ENCODE results near the gene SAA2. TPM values are rescaled to one million over a fixed set of nuclear protein-coding genes. Genes with fewer than 3 reads are reported as not detected.
"Not testable (repeated sequence)": the region's sequence is repeated elsewhere in the genome, so short reads cannot be mapped to it uniquely, and the experiment has no call there.

SAA2 gene
- total RNA-seq (2014; rRNA removed; shearing (Covaris generic)): 0.47 and 3.3 TPM in 2 replicates

DNA sequence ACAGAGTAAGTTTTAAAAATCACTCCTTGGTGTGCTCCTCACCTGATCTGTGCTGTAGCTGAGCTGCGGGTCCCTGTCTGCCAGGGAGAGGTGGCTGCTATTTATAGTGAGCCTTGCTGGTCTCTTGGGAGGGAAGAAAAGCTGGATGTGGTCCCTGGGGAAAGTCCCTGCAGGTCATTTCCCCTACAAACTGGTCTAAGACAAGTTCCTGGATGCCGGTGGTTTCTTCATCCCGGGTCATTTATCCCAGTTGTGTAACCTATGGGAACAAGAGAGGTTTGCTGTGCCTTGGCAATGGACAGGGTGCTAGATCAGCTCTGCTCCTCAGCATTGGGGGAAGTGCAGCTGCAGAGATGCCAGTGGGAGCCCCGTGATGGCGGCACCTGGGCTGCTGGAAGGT lies at the start of gene SAA2:
TSS of gene SAA2 (minus strand) at position 108 of the 400 bp plus-strand sequence. CDS start 657 bp downstream, outside the sequence.
- DNase-seq (ENCODE audit: low read depth): peak; percentile 54

DNA sequence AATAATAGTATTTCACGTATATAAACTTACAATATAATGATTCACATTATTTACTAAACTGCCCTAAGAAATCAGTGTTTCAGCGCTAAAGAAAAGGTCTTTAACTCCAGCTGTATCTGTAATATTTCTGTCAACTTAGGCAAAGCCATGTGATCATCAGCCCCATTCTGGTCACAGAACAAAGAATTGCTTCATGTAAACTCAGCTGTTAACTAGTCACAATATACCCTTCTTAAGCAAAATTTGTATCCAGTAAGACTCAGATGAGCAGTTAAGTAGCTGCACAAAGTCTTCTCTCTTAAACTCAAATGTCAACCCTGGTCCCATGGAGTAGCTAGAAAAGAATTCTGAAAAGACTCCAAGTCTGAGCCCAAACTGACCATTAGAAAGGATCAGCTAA lies 46.8 kb upstream of the SAA2 start:
- no peak for DNase-seq (ENCODE audit: low read depth)

- DNase-seq (ENCODE audit: low read depth): no peak
Observed at GRCh38 chr11:18294862-18295261, 46.4 kb upstream of the SAA2 start.

- DNase-seq (ENCODE audit: low read depth): no peak
Observed at GRCh38 chr11:18288911-18289310, 40.4 kb upstream of the SAA2 start.

DNA sequence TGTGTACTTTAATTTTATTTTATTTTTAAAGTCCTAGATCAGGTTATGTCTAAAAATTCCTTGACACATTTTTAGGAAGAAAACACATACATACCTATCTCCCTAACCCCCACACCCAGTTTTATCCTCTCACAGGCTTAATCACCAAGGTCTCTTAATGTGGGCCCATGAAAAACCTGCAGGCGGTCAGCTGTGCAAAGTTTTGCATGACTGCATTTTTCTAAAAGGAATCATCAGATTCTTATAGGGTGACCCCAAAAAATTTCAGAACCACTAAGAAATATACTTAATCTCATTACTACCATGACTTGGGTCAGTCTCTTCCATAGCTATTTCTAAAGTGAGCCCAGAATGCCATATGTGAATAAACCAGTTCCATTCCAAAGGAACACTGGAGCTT lies 37.4 kb upstream of the SAA2 start:
- DNase-seq (ENCODE audit: low read depth): peak; percentile 28

DNA sequence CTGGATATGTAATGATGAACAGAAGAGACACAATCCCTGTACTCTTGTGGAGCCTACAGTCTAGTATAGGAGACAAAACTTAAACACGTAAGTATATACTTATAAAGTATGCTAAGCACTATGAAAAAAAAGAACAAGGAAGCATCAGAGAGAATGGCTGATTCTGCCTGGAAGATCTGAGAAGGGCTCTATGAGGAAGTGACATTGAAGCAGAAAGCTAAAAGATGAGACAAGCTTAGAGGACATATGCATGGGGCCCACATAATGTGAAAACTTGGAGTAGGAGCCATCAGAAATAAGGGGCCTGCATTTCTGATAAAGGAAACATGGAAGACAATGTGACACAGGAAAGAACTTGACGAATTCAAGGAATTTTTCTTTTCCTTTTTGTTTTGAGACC lies 34.2 kb upstream of the SAA2 start:
- no peak for DNase-seq (ENCODE audit: low read depth)

GRCh38 chr11:18280438-18281045 lies 32.1 kb upstream of the SAA2 start:
- DNase-seq (ENCODE audit: low read depth): no peak

GRCh38 chr11:18277565-18278271 lies 29.2 kb upstream of the SAA2 start:
- DNase-seq (ENCODE audit: low read depth): no peak

DNA sequence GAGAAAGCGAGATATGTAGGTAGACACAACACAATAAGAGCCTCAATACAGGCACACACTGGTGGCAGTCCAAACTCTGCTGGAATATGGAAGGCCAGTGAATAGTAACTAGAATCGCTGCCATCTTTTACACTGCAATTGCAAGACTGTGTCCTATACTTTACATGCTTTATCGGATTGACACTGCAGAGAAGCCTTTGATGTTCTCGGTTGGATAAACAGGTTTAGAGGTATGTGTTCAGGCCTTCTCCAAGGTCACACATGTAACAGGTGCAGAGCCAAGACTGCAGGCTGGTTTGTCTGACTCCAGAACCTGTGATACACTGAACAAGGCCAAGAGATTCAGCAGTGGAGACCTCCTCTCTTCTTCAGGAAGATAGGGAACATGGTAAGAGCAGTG lies 22.7 kb upstream of the SAA2 start:
- no peak for DNase-seq (ENCODE audit: low read depth)

DNA sequence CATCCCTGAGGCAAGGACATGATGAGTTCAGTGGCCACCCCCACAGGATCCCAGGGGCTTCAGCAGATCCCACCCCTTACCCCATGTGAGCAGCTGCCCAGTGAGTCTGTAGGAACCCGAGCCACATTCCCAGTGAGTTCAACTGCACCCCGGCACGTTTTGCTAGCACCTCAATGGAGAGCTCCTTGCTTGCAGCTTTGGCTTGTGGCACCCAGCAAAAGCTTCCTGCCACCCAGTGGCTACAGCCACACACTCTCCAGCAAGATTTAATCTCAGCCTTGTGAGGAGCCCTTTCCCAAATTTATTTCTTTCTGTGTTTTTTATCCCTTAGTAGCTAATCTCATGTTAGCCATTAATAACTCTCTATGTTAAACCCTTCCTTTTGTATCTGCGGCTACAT lies 21.6 kb upstream of the SAA2 start:
- no peak for DNase-seq (ENCODE audit: low read depth)

DNA sequence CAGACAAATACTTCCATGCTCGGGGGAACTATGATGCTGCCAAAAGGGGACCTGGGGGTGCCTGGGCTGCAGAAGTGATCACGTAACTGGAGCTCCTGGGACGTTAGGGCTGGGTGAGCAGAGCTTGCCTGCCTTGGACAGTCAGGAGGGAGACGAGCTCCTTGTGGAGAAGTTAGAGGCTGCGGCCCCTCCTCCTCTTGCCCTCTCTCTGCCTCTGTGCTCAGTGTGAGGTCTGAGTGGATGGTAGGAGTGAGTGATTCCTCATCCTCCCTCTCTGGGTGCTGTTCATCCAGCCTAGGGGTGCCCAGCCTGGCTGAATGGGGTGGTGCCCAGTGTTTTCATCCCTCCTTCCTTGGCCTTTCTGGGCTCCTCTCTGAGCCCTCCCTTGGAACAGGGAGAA lies 20.8 kb upstream of the SAA2 start:
- DNase-seq (ENCODE audit: low read depth): not testable (repeated sequence)

DNA sequence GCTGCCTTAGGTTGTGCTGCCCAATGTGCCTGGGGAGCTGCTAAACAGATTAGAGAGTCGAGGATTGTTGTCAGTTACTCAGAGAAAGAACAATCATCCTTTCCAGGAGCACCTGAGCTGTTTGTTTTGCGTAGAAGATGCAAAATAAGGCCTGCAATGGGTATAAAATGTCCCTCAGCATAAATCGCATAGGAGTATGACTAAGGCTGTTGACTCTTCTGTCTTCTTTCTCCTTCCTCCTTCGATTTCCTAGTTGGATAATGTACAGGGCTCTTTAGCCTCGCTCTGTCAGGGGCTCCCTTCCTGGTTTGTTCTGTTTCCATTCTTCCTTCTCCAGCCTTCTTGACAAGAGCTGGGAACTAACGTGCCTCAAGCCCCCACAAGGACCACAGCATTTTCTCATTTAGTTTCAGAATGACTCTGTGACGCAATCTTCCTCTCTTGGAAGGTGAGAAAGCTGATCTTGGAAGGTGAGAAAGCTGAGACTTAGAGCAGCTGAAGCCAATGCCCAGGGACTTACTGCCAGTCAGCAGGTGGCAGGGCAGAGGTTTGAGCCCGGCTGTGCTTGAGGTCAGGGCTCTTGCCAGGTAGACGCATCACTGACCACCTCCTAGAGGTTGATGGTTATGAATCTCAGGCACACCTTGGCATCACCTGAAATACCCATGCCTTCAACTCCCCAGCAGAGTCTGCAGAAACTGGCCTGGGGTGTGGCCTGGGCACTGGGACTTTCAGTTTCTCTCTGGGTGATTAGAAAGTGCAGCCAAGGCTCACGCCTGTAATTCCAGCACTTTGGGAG lies 19.1 kb upstream of the SAA2 start:
- DNase-seq (ENCODE audit: low read depth): not testable (repeated sequence)

DNA sequence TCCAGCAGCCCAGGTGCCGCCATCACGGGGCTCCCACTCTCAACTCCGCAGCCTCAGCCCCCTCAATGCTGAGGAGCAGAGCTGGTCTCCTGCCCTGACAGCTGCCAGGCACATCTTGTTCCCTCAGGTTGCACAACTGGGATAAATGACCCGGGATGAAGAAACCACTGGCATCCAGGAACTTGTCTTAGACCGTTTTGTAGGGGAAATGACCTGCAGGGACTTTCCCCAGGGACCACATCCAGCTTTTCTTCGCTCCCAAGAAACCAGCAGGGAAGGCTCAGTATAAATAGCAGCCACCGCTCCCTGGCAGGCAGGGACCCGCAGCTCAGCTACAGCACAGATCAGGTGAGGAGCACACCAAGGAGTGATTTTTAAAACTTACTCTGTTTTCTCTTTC lies 17.5 kb upstream of the SAA2 start, which contains the start of gene SAA1:
TSS of gene SAA1 (plus strand) at position 316 of the 400 bp plus-strand sequence. CDS start 624 bp downstream, outside the sequence.
- DNase-seq (ENCODE audit: low read depth): peak; percentile 41

DNA sequence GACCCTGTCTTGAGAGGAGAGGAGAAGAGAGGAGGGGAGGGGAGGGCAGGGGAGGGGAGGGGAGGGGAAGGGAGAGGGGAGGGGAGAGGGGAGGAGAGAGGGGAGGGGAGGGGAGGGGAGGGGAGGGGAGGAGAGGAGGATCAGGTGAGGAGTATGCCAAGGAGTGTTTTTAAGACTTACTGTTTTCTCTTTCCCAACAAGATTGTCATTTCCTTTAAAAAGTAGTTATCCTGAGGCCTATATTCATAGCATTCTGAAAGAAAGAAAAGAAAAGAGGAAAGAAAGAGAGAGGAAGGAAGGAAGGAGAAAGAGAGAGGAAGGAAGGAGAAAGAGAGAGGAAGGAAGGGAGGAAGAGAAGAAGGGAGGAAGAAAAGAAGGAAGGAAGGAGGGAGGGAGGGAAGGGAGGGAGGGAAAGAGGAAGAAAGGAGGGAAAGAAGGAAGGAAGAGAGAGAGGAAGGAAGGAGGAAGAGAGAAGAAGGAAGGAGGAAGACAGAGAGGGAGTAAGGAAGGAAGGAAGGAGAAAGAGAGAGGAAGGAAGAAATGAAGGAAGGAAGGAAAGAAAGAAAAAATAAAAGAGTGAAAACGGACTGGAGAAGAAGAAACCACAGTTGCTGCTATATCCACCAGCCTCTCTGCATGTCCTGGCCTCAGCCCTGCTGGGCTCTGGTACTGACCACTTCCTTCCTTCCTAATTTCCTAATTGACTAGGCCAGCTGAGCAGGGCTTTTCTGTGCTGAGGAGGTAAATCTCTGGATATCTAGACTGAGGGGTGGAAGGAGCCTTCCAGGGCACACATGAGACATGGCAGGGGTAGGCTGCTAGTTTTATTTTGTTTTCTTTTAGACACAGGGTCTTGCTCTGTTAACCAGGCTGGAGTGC lies 16.4 kb upstream of the SAA2 start:
- no peak for DNase-seq (ENCODE audit: low read depth)

GRCh38 chr11:18264035-18264434 lies 15.6 kb upstream of the SAA2 start:
- no peak for DNase-seq (ENCODE audit: low read depth)

- DNase-seq (ENCODE audit: low read depth): not testable (repeated sequence)
Observed at GRCh38 chr11:18262681-18263350, 14.3 kb upstream of the SAA2 start.

GRCh38 chr11:18261721-18262120 lies 13.3 kb upstream of the SAA2 start:
- DNase-seq (ENCODE audit: low read depth): no peak

DNA sequence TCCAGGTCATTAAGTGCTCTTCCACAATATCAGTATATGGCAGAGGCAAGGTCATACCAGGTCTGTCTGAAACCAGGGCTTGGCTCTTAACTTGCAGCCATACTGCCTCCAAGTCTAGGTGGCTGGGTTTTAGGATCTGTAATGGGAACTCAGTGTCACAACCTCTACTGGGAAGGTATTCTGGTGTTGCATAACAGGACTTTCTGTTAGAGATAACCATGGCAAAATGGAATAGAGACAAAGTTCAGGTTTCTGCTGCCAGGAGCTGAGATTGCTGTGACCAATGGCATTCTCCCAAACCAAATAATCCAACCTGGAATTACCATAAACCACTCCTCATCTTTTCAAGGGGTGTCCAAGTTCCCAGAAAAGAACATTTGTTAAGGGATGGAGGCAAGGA lies 10.8 kb upstream of the SAA2 start:
- DNase-seq (ENCODE audit: low read depth): no peak

DNA sequence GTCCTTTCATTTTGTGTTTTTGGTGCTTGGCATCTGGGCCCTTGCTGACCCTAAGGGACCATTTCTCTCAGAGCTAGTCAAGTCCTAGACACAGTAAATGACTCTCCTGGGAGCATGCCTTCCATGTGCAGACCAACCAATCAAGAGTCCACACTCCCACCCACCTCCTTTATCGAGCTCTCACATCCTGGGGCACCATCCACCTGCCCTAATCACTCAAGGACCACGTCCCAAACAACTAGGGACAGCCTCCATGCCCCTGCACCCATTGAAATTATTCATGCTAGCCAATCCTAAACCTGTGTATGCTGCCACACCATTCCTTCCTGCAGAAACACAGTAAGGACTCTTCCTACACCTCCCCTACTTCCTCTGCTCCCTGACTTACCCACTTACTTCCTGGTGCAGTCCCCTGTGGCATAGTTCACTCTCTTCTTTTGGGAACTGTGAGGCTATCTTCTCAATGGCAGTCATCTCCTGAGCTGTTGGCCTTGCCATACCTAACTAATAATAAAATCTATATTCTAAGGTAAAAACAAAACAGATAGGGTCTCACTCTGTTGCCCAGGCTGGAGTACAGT lies 6.4 kb upstream of the SAA2 start:
- DNase-seq (ENCODE audit: low read depth): no peak

- no peak for DNase-seq (ENCODE audit: low read depth)
Observed at GRCh38 chr11:18253778-18254338, 5.4 kb upstream of the SAA2 start.
